Activated CD8-positive, alpha-beta memory T cell treated with anti-CD3 and anti-CD28 coated beads, Interleukin-2, amount 50 U/mL, for 1 hour (primary cell): ENCODE data around the gene TUBD1.

ENCODE experiments used
- DNase-seq: peaks from one replicate; pipeline ENCODE4 v3.0.0-alpha.2; 2020; ENCODE audit errors: extremely low read depth

The TUBD1 gene

DNA sequence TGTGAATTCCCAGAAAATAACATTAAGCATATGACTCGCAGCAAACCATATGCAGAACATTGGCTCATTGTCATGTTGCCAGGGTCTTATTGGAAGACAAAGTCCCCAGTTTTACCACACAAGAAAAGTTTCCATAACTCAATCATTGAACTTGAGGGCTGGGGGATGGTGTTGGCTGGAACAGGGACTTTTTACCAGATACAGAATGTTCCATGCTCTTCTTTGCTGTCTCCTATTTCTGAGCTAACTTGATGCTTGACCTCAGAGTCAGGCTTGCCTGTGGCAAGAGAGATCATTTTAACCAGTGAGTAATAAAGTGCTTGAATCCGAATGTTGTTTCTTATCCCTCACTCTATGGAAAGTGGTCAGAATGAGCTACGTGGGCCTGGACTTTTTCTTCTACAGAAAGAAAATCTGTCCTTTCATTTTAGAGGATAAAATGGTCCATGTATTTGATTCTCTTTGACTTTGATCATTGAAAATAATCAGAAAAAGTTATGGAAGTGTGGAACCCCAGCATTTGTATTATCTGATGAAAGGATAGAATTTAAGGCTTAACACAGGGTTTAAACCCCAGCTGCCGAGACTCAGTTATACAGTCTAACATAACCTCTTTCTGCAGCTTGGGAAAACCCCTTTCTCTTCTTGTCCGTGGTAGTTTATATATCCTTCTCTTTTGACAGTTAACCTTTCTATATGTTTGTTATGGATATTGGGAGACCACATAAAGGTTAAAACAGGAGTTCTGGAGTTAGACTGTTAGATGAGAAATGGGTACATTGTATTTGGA is 67.0 kb downstream of the TUBD1 start:
- DNase-seq = no peak

DNA sequence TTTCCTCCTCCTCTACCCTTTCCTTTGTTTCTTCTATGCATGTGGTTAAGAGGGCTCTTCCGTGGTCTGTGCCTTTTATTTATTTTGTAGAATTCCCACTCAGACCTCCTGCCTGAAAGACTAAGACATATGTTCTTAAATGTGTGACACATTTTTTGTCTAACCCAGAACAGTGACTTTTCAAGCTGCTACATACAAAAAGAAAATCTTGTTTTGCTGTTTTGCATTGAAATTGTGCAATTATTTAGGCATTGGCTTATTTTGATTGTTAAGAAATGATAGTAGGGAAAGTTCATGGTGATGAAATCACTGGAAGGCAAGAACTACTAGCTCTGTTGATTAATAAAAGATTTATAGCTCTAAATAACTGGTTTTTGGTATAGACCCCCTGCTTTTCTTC is 76.8 kb downstream of the TUBD1 start:
- DNase-seq = no peak

DNA sequence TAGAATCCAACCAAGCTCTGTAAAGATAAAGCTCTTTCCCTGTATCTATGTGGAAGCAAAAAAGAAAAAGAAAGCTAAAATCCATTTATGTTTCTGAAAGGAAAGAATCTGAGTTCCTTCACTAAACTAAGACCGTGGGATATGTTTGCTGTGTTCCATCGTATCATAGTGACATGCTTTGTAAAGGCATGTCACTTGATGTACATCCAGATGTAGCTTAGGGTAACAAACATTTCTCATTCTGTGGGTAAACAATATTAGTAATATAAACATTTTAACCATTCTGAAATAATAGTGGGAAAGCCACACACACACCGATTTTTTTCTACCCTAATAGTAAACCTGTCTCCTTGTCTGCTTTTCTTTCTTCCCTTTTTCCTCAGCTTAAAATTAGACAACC is 78.1 kb downstream of the TUBD1 start:
- no peak for DNase-seq

DNA sequence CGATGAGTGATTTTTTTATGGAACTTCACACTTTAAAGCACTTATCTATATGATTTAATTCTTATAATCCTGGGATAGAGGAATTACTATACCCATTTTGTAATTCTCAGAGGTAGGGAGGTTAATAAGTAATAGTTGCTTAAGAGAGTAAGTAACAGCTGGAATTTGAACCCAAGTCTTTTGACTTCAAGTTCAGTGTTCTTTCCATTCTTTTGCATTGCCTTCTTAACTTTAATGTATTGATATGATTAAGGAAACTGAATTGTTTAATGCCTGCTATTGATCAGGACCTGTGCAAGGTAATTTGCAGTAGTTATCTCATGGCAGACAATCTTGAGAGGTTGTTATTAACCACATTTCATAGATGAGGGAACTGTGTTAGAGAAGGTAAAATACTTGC is 78.5 kb downstream of the TUBD1 start:
- DNase-seq = no peak

DNA sequence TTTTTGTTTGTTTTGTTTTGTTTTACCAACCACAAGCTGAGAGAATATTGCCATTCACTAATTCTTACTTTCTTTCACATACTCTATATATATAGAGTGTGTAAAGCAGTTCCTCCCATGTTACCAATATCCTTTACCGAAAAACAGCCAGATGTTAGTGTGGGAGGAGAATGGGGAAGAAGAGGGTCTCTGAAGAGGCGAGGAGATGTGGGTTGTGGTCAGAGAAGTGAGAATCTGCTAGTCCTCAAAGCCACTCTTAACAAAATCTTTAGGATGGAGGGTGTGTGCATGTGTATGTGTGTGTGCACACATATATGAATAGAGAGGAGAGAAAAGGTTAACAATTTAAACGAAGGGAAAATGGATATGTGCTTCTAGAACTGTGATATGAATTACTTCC is 80.6 kb downstream of the TUBD1 start:
- no peak for DNase-seq

DNA sequence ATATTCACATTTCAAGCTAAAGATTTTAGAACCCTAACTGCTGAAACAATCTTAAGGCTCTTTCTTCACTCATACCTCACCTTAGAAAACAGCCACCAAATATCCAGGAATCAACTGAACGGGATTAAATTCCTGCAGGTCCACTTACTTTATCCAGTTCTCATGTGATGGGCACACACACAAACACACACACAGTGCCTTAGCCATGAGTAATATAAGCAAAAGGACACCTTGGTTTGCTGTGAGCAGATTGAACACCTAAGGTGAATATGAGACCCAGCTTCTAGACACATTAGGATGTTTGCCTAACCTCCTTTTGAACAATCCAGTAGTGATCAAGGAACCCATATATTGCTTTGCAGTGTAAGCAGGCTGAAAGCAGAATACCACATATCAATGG is 81.5 kb downstream of the TUBD1 start:
- no peak for DNase-seq

DNA sequence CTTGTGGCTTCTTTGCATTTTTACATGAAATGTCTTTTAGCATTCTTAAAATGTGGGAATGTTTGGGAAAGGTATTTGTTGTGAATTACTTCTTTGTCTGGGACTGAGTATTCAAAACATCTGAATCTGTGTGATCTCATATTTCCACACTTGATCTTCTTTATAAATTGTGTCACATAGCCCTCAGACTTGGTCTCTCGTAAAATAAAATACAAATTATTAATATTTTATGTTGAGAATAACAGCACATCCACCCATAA is 81.9 kb downstream of the TUBD1 start:
- no peak for DNase-seq
